HepG2 (cell line): ENCODE measurements around the gene ST6GALNAC6. TPM values are rescaled to one million over a fixed set of nuclear protein-coding genes. Genes with fewer than 3 reads are reported as not detected.

Experiments used
- HDAC1 ChIP-seq: sonication (generic); formaldehyde crosslinking; IDR thresholded peaks from 2 replicates; pipeline ENCODE4 v1.5.1; 2020; ENCODE audit warnings: mild to moderate bottlenecking, missing genetic modification reagents
- MEIS2 ChIP-seq: sonication (generic); formaldehyde crosslinking; IDR thresholded peaks from 2 replicates; pipeline ENCODE4 v1.9.0; 2021; ENCODE audit warnings: mild to moderate bottlenecking, missing genetic modification reagents
- MXI1 ChIP-seq: IDR thresholded peaks from 3 replicates; pipeline ENCODE4 v1.6.1; 2012; ENCODE audit warnings: low read depth, low read length, inconsistent platforms, borderline replicate concordance
- POLR2A ChIP-seq, 2 experiments: IDR thresholded peaks; 2 replicates each; pipeline ENCODE4 v1.6.1; 2011; ENCODE audit warnings: low read depth in 2 of 2, low read length in 2 of 2, mild to moderate bottlenecking in 1 of 2, moderate library complexity in 1 of 2; ENCODE audit not compliant: insufficient read depth in 1 of 2
- SIN3A ChIP-seq: IDR thresholded peaks from 2 replicates; pipeline ENCODE4 v1.6.1; 2011; ENCODE audit warnings: low read depth, mild to moderate bottlenecking, control low read depth, low read length, borderline replicate concordance
- TAF1 ChIP-seq: sonication (generic); formaldehyde crosslinking; IDR thresholded peaks from 2 replicates; pipeline ENCODE4 v1.4.0; 2020; ENCODE audit warnings: missing genetic modification reagents
- ZFY ChIP-seq: sonication (generic); formaldehyde crosslinking; IDR thresholded peaks from 2 replicates; pipeline ENCODE4 v1.4.0; 2020; ENCODE audit warnings: missing genetic modification reagents
- ZNF253 ChIP-seq: sonication (generic); formaldehyde crosslinking; IDR thresholded peaks from 2 replicates; pipeline ENCODE4 v1.8.0; 2022; ENCODE audit warnings: mild to moderate bottlenecking, missing genetic modification reagents, borderline replicate concordance
- ZNF451 ChIP-seq: sonication (generic); formaldehyde crosslinking; IDR thresholded peaks from 2 replicates; pipeline ENCODE4 v1.5.0; 2020; ENCODE audit warnings: mild to moderate bottlenecking, missing genetic modification reagents
- ZNF605 ChIP-seq: sonication (generic); formaldehyde crosslinking; IDR thresholded peaks from 2 replicates; pipeline ENCODE4 v1.8.0; 2022; ENCODE audit warnings: mild to moderate bottlenecking, missing genetic modification reagents
- ZNF746 ChIP-seq: sonication (generic); formaldehyde crosslinking; IDR thresholded peaks from 2 replicates; pipeline ENCODE4 v1.8.0; 2022; ENCODE audit warnings: mild to moderate bottlenecking, missing genetic modification reagents
- polyA plus RNA-seq, 8 experiments: library from polyadenylated mRNA; depleted of rRNA in 3 of 8; stranded (reverse) in 7 of 8; unstranded in 1 of 8; fragments of >200 nt; fragmentation: Illumina TruSeq in 4 of 8; extraction: Trizol in 4 of 8; gene quantifications; 2 replicates each; pipeline versions ENCODE4 v1.2.1 to v1.2.3, GENCODE V29; 2011 to 2016; ENCODE audit warnings: low read depth in 4 of 8, missing spikeins in 1 of 8, mixed read lengths in 1 of 8; ENCODE audit not compliant: insufficient read depth in 1 of 8
- total RNA-seq, 5 experiments: library from RNA; depleted of rRNA; stranded (reverse); fragments of >200 nt; fragmentation: Illumina TruSeq; extraction: Trizol; gene quantifications; 2 replicates each; pipeline ENCODE4 v1.2.3, GENCODE V29; 2016; ENCODE audit warnings: low read depth in 1 of 5
- TF ChIP-seq, protein P1 (sequence below): sonication (generic); formaldehyde crosslinking; IDR thresholded peaks from 2 replicates; pipeline ENCODE4 v1.4.0; 2020; ENCODE audit warnings: mild to moderate bottlenecking, missing genetic modification reagents
- TF ChIP-seq, protein P2 (sequence below): sonication (generic); formaldehyde crosslinking; IDR thresholded peaks from 2 replicates; pipeline ENCODE4 v1.4.0; 2020; ENCODE audit warnings: low read depth, mild to moderate bottlenecking, missing genetic modification reagents
- TF ChIP-seq, protein P3 (sequence below): sonication (generic); formaldehyde crosslinking; conservative IDR thresholded peaks from 2 replicates; pipeline ENCODE4 v1.4.0; 2020; ENCODE audit warnings: missing genetic modification reagents
- TF ChIP-seq, protein P4 (sequence below), 2 experiments: sonication (generic) in 1 of 2; formaldehyde crosslinking in 1 of 2; IDR thresholded peaks; 2 replicates each; pipeline versions ENCODE4 v1.5.1 to v1.6.1; 2011 to 2020; ENCODE audit warnings: borderline replicate concordance in 1 of 2, low read depth in 1 of 2, low read length in 1 of 2, mild to moderate bottlenecking in 1 of 2, missing genetic modification reagents in 1 of 2, moderate library complexity in 1 of 2
- TF ChIP-seq, protein P5 (sequence below): IDR thresholded peaks from 2 replicates; pipeline ENCODE4 v1.6.1; 2016; ENCODE audit warnings: mild to moderate bottlenecking, missing biosample characterization, missing genetic modification reagents

The ST6GALNAC6 gene
- total and polyA plus RNA-seq, 2 of the 13 experiments (the other 11 are each of a cell fraction or from before 2014, with no cell fraction given), result 18.5 to 65.4 TPM

DNA sequence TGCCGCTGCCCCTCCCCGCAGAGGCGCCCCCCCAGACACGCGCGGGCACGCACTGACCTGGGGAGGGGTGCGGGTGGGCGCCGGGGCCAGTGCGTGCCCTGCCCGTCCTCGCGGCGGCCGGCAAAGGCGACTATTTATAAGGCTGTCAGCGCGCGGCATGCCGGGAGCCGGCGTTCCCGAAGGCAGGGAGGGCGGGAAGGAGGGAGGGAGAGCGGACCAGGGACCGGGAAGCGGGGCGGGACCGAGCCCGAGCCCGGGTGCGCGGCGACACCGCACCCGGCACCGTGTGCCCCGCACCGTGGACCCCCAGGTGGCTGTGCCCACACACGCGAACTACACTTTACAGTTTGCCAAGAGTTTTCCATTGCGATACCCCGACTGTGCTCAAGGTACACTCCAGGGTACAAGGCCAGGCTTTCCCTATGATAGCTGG lies 21.8 kb downstream of the ST6GALNAC6 start, which contains the start of gene AK1 (continued):
- TF ChIP-seq, protein P1, sequence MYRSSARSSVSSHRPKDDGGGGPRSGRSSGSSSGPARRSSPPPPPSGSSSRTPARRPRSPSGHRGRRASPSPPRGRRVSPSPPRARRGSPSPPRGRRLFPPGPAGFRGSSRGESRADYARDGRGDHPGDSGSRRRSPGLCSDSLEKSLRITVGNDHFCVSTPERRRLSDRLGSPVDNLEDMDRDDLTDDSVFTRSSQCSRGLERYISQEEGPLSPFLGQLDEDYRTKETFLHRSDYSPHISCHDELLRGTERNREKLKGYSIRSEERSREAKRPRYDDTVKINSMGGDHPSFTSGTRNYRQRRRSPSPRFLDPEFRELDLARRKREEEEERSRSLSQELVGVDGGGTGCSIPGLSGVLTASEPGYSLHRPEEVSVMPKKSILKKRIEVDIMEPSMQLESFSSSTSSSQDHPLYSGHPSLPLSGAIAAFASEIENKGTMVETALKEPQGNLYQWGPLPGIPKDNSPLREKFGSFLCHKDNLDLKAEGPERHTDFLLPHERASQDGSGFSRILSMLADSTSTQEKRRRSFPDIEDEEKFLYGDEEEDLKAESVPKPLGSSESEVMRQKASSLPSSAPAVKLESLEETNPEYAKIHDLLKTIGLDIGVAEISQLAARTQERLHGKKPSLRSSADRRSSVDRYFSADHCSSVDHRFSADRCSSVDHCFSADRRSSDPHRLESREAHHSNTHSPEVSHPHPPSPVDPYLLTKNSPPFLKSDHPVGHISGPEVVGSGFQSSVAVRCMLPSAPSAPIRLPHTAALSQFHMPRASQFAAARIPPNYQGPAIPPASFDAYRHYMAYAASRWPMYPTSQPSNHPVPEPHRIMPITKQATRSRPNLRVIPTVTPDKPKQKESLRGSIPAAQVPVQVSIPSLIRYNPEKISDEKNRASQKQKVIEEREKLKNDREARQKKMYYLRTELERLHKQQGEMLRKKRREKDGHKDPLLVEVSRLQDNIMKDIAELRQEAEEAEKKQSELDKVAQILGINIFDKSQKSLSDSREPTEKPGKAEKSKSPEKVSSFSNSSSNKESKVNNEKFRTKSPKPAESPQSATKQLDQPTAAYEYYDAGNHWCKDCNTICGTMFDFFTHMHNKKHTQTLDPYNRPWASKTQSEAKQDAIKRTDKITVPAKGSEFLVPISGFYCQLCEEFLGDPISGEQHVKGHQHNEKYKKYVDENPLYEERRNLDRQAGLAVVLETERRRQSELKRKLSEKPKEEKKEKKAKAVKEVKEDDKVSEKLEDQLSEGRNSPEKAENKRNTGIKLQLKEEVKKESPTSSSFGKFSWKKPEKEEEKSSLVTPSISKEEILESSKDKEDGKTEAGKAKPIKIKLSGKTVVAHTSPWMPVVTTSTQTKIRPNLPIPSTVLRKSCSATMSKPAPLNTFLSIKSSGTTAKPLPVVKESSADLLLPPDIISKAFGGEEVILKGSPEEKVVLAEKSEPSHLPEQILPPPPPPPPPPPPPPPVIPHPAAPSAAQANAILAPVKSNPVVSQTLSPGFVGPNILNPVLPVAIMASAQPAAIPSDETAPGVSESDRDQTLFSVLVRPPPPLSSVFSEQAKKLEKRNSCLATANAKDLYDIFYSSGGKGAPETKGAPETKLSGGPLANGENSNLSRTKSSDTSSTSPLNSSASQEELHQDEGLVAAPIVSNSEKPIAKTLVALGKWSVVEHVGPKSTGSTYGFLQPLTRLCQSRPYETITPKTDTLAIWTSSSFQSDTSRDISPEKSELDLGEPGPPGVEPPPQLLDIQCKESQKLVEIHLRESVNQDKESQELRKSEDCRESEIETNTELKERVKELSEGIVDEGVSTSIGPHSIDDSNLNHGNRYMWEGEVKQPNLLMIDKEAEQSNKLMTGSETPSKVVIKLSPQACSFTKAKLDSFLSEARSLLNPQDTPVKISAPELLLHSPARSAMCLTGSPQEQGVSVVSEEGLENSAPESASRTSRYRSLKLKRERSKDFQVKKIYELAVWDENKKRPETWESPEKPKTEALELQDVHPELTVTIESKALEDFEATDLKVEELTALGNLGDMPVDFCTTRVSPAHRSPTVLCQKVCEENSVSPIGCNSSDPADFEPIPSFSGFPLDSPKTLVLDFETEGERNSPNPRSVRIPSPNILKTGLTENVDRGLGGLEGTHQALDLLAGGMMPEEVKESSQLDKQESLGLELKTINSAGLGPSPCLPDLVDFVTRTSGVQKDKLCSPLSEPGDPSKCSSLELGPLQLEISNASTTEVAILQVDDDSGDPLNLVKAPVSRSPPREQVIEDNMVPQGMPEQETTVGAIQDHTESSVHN, result no peak
- TF ChIP-seq, protein P2, sequence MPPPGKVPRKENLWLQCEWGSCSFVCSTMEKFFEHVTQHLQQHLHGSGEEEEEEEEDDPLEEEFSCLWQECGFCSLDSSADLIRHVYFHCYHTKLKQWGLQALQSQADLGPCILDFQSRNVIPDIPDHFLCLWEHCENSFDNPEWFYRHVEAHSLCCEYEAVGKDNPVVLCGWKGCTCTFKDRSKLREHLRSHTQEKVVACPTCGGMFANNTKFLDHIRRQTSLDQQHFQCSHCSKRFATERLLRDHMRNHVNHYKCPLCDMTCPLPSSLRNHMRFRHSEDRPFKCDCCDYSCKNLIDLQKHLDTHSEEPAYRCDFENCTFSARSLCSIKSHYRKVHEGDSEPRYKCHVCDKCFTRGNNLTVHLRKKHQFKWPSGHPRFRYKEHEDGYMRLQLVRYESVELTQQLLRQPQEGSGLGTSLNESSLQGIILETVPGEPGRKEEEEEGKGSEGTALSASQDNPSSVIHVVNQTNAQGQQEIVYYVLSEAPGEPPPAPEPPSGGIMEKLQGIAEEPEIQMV (CRISPR knock-in tag), result peak; percentile 75; the same call in 1 of the 2 replicates
- 0 out of 2 replicates have a peak, but pooled peaks have one; percentile 70 for TF ChIP-seq ZNF253 (CRISPR knock-in tag)
- TF ChIP-seq HDAC1 (CRISPR knock-in tag), result peak; percentile 59; the same call in 1 of the 2 replicates
- TF ChIP-seq, protein P3, sequence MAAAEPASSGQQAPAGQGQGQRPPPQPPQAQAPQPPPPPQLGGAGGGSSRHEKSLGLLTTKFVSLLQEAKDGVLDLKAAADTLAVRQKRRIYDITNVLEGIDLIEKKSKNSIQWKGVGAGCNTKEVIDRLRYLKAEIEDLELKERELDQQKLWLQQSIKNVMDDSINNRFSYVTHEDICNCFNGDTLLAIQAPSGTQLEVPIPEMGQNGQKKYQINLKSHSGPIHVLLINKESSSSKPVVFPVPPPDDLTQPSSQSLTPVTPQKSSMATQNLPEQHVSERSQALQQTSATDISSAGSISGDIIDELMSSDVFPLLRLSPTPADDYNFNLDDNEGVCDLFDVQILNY, result peak; percentile 84
- peak; percentile 46; the same call in 1 of the 3 replicates for TF ChIP-seq MXI1
- TF ChIP-seq, protein P4, sequence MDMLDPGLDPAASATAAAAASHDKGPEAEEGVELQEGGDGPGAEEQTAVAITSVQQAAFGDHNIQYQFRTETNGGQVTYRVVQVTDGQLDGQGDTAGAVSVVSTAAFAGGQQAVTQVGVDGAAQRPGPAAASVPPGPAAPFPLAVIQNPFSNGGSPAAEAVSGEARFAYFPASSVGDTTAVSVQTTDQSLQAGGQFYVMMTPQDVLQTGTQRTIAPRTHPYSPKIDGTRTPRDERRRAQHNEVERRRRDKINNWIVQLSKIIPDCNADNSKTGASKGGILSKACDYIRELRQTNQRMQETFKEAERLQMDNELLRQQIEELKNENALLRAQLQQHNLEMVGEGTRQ (IDR thresholded peaks at IDR 0.05; ENCODE audit: low read depth, low read length), result no peak
- TF ChIP-seq, protein P4 (CRISPR knock-in tag; IDR thresholded peaks at IDR 0.05; ENCODE audit: borderline replicate concordance), result no peak
- peak; percentile 57; the same call in 1 of the 2 replicates for TF ChIP-seq MEIS2 (CRISPR knock-in tag)
- peak; percentile 95 for TF ChIP-seq ZNF746 (CRISPR knock-in tag)
- peak in 1 of 2 experiments; percentile 62; a peak in 2 of 4 replicates for TF ChIP-seq POLR2A (IDR thresholded peaks at IDR 0.05; ENCODE audit: insufficient read depth in 1 of 2, low read depth in 2 of 2, low read length in 2 of 2)
- 0 out of 2 replicates have a peak, but pooled peaks have one; percentile 21 for TF ChIP-seq ZNF451 (CRISPR knock-in tag)
- TF ChIP-seq, protein P5, sequence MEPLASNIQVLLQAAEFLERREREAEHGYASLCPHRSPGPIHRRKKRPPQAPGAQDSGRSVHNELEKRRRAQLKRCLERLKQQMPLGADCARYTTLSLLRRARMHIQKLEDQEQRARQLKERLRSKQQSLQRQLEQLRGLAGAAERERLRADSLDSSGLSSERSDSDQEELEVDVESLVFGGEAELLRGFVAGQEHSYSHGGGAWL (CRISPR knock-in tag), result 0 out of 2 replicates have a peak, but pooled peaks have one; percentile 57
- 0 out of 2 replicates have a peak, but pooled peaks have one; percentile 27 for TF ChIP-seq ZNF605 (CRISPR knock-in tag)
- TF ChIP-seq ZFY (CRISPR knock-in tag), result peak; percentile 44
- TF ChIP-seq TAF1 (CRISPR knock-in tag), result peak; percentile 37; the same call in 1 of the 2 replicates
- 0 out of 2 replicates have a peak, but pooled peaks have one; percentile 62 for TF ChIP-seq SIN3A
